IPS-18c (cell line): Measurements from ENCODE around the gene ZNF521.

Experiments
- H3K4me3 ChIP-seq: 2 replicates; pipeline ENCODE4 v1.7.0; 2013; ENCODE audit warnings: low read depth, mild to moderate bottlenecking, low read length, moderate library complexity; ENCODE audit not compliant: insufficient read depth
- H3K9me3 ChIP-seq: one replicate; pipeline ENCODE4 v1.6.1; 2013; ENCODE audit warnings: mild to moderate bottlenecking, low read length, moderate library complexity; ENCODE audit not compliant: control insufficient read depth, insufficient read depth

ZNF521 gene

GRCh38 chr18:25174324-25174723, 177.6 kb downstream of the ZNF521 start:
- no peak overlapping the region for H3K4me3 ChIP-seq
- H3K9me3 ChIP-seq: no peaks in the 10 kb centered on the region

- Histone ChIP-seq H3K9me3 (no peaks in the 10 kb centered on the region), H3K4me3 (no peak overlapping the region)
Observed at GRCh38 chr18:25171334-25171733, 180.6 kb downstream of the ZNF521 start.

GRCh38 chr18:25170402-25170801, 181.6 kb downstream of the ZNF521 start:
- no peak overlapping the region for H3K4me3 ChIP-seq
- no peaks in the 10 kb centered on the region for H3K9me3 ChIP-seq

GRCh38 chr18:25169701-25170100, 182.3 kb downstream of the ZNF521 start:
- Histone ChIP-seq H3K4me3 (no peak overlapping the region), H3K9me3 (no peaks in the 10 kb centered on the region)

- no peak overlapping the region for H3K4me3 ChIP-seq
- H3K9me3 ChIP-seq: no peaks in the 10 kb centered on the region
Observed at GRCh38 chr18:25167612-25168410, 184.2 kb downstream of the ZNF521 start.

- no peak overlapping the region for H3K4me3 ChIP-seq
- no peaks in the 10 kb centered on the region for H3K9me3 ChIP-seq
Observed at GRCh38 chr18:25166113-25166512, 185.9 kb downstream of the ZNF521 start.

GRCh38 chr18:25164848-25165811, 186.8 kb downstream of the ZNF521 start:
- no peak overlapping the region for H3K4me3 ChIP-seq
- H3K9me3 ChIP-seq: no peaks in the 10 kb centered on the region

- Histone ChIP-seq H3K9me3 (no peaks in the 10 kb centered on the region), H3K4me3 (no peak overlapping the region)
Observed at GRCh38 chr18:25164211-25164847, 187.6 kb downstream of the ZNF521 start.

GRCh38 chr18:25153426-25153825, 198.5 kb downstream of the ZNF521 start:
- no peak overlapping the region for H3K4me3 ChIP-seq
- H3K9me3 ChIP-seq: no peaks in the 10 kb centered on the region

- no peaks in the 10 kb centered on the region for H3K9me3 ChIP-seq
- no peak overlapping the region for H3K4me3 ChIP-seq
Observed at GRCh38 chr18:25147877-25148488, 204.0 kb downstream of the ZNF521 start.

GRCh38 chr18:25146512-25146910, 205.5 kb downstream of the ZNF521 start:
- Histone ChIP-seq H3K9me3 (no peaks in the 10 kb centered on the region), H3K4me3 (no peak overlapping the region)

GRCh38 chr18:25145731-25146511, 206.0 kb downstream of the ZNF521 start:
- no peaks in the 10 kb centered on the region for H3K9me3 ChIP-seq
- H3K4me3 ChIP-seq: no peak overlapping the region

GRCh38 chr18:25144820-25145219, 207.1 kb downstream of the ZNF521 start:
- H3K4me3 ChIP-seq: no peak overlapping the region
- H3K9me3 ChIP-seq: no peaks in the 10 kb centered on the region

- no peaks in the 10 kb centered on the region for H3K9me3 ChIP-seq
- H3K4me3 ChIP-seq: no peak overlapping the region
Observed at GRCh38 chr18:25141886-25142285, 210.1 kb downstream of the ZNF521 start.

GRCh38 chr18:25141399-25141798, 210.6 kb downstream of the ZNF521 start:
- H3K9me3 ChIP-seq: no peaks in the 10 kb centered on the region

GRCh38 chr18:25140962-25141308, 211.0 kb downstream of the ZNF521 start:
- H3K9me3 ChIP-seq: no peaks in the 10 kb centered on the region
- H3K4me3 ChIP-seq: no peak overlapping the region

More at GRCh38 chr18:25141399-25141798, 210.6 kb downstream of the ZNF521 start:
- H3K4me3 ChIP-seq: no peak overlapping the region
